Calu3 (cell line): ENCODE data around the gene WDR11. TPM values are rescaled to one million over a fixed set of nuclear protein-coding genes. Genes with fewer than 3 reads are reported as not detected.

Experiments
- BruUV-seq: library from RNA; stranded (reverse); fragments of 400-500 nt; replicated peaks from 2 replicates; lab custom pipeline; 2021; lab: Mats Ljungman, UMichigan
- CTCF ChIA-PET: fragments of 300-600 bp; sonication (Branson Sonifier 250); formaldehyde crosslinking; loops from one replicate; lab custom pipeline; 2022; ENCODE audit warnings: antibody characterized with exemption; lab: Charles Lee
- DNase-seq: peaks from one replicate; pipeline ENCODE4 v3.0.0; 2022
- H3K27ac Mint-ChIP-seq: one replicate; pipeline ENCODE4 v1.8.0; 2022; ENCODE audit warnings: mixed read lengths; ENCODE audit not compliant: unreplicated experiment
- H3K27me3 Mint-ChIP-seq: one replicate; pipeline ENCODE4 v1.8.0; 2022; ENCODE audit warnings: mixed read lengths; ENCODE audit not compliant: unreplicated experiment
- H3K36me3 Mint-ChIP-seq: one replicate; pipeline ENCODE4 v1.8.0; 2022; ENCODE audit warnings: mild to moderate bottlenecking, moderate library complexity, mixed read lengths; ENCODE audit not compliant: insufficient read depth, unreplicated experiment
- H3K4me1 Mint-ChIP-seq: one replicate; pipeline ENCODE4 v1.8.0; 2022; ENCODE audit warnings: mild to moderate bottlenecking, low read depth, mixed read lengths; ENCODE audit not compliant: unreplicated experiment
- H3K4me3 Mint-ChIP-seq: one replicate; pipeline ENCODE4 v1.8.0; 2022; ENCODE audit warnings: mild to moderate bottlenecking, low read depth, moderate library complexity, mixed read lengths; ENCODE audit not compliant: unreplicated experiment
- H3K9me3 Mint-ChIP-seq: one replicate; pipeline ENCODE4 v1.8.0; 2022; ENCODE audit warnings: low read depth, mixed read lengths; ENCODE audit not compliant: unreplicated experiment
- intact Hi-C: fragments of 100-400 bp; cut with micrococcal nuclease; formaldehyde crosslinking; loops from one replicate; pipeline ENCODE4 v1.10.0; 2022; ENCODE audit not compliant: unreplicated experiment
- total RNA-seq: library from RNA; stranded (reverse); gene quantifications from 2 replicates; pipeline ENCODE4 v1.2.3, GENCODE V29; 2022
- TF ChIP-seq, protein P1 (sequence below): fragments of 200-600 bp; IDR thresholded peaks from one replicate; pipeline ENCODE4 v1.8.0; 2022; ENCODE audit warnings: antibody characterized with exemption; ENCODE audit not compliant: unreplicated experiment

The WDR11 gene
- total RNA-seq, 1 experiment from 2014 or later = 33.5 TPM

DNA sequence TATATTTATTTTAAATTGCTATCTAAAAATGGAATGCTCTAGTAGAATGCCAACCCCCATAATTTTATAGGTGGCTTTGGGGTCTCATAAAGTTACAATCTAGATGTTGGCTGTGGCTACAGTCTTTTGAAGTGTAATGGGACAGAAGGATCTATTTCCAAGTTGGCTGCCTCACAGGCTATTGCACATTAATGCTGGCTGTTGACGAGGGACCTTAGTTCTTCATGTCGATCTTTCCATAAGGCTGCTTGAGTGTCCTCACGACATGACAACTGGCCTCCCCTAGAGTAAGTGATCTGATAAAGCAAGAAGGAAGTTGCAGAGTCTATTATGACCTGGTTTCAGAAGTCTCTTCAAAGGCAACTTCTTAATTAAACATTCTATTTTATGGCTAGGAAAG lies 36.3 kb downstream of the WDR11 start:
- Mint-ChIP-seq H3K9me3 (no peaks in the 10 kb centered on the region), H3K27me3 (no peaks in the 10 kb centered on the region), H3K36me3 (no peaks in the 10 kb centered on the region), H3K27ac (no peak overlapping the region), H3K4me3 (no peak overlapping the region), H3K4me1 (no peaks in the 10 kb centered on the region)
- intact Hi-C loops = no loop called here
- CTCF ChIA-PET = no interaction called here
- TF ChIP-seq, protein P1, sequence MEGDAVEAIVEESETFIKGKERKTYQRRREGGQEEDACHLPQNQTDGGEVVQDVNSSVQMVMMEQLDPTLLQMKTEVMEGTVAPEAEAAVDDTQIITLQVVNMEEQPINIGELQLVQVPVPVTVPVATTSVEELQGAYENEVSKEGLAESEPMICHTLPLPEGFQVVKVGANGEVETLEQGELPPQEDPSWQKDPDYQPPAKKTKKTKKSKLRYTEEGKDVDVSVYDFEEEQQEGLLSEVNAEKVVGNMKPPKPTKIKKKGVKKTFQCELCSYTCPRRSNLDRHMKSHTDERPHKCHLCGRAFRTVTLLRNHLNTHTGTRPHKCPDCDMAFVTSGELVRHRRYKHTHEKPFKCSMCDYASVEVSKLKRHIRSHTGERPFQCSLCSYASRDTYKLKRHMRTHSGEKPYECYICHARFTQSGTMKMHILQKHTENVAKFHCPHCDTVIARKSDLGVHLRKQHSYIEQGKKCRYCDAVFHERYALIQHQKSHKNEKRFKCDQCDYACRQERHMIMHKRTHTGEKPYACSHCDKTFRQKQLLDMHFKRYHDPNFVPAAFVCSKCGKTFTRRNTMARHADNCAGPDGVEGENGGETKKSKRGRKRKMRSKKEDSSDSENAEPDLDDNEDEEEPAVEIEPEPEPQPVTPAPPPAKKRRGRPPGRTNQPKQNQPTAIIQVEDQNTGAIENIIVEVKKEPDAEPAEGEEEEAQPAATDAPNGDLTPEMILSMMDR = no peak
- no peak for DNase-seq
- BruUV-seq = no TSS peak

DNA sequence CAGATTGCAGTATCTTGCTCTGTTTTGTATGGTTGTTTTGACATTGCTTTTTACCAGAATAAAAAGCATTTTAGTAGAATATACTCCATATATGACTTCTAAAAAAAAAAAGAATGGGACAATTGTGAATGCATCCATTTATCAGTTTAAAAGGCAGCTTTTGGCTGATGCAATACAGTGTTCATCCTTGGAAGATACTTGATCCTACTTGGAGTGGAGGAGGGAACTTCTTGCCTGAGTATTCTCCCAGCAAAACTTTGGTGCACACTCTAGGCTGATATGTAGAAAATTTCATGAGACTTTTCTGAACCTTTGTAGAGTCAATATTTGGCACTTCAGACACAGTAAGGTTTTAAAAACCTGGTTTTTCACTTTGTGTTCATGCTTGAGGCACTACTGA lies 40.2 kb downstream of the WDR11 start:
- H3K9me3 Mint-ChIP-seq = no peaks in the 10 kb centered on the region
- H3K27ac Mint-ChIP-seq = no peak overlapping the region
- CTCF ChIA-PET = no interaction called here
- H3K4me1 Mint-ChIP-seq = peaks cover 6% of the 10 kb centered on the region
- H3K36me3 Mint-ChIP-seq = peaks cover 5% of the 10 kb centered on the region
- no peaks in the 10 kb centered on the region for H3K27me3 Mint-ChIP-seq
- intact Hi-C loops = no loop called here
- H3K4me3 Mint-ChIP-seq = no peak overlapping the region
- DNase-seq = no peak
- TF ChIP-seq, protein P1 = no peak
- no TSS peak for BruUV-seq

GRCh38 chr10:120894556-120894955 lies 43.4 kb downstream of the WDR11 start:
- H3K36me3 Mint-ChIP-seq = peaks cover 10% of the 10 kb centered on the region

GRCh38 chr10:120897343-120897742 lies 46.2 kb downstream of the WDR11 start:
- H3K27ac Mint-ChIP-seq = peak overlapping the region; percentile 68
- H3K4me1 Mint-ChIP-seq = peaks cover 18% of the 10 kb centered on the region
- H3K27me3 Mint-ChIP-seq = no peaks in the 10 kb centered on the region
- TF ChIP-seq, protein P1 = no peak
- intact Hi-C loops = no loop called here
- peaks cover 10% of the 10 kb centered on the region for H3K36me3 Mint-ChIP-seq
- CTCF ChIA-PET = no interaction called here
- BruUV-seq = no TSS peak
- H3K9me3 Mint-ChIP-seq = no peaks in the 10 kb centered on the region
- no peak overlapping the region for H3K4me3 Mint-ChIP-seq
- DNase-seq = no peak

More at GRCh38 chr10:120894556-120894955, 43.4 kb downstream of the WDR11 start:
- BruUV-seq = no TSS peak
- intact Hi-C loops = no loop called here
- no peak overlapping the region for H3K4me3 Mint-ChIP-seq
- TF ChIP-seq, protein P1 = no peak
- DNase-seq = no peak
- CTCF ChIA-PET = no interaction called here
- no peaks in the 10 kb centered on the region for H3K9me3 Mint-ChIP-seq
- peaks cover 18% of the 10 kb centered on the region for H3K4me1 Mint-ChIP-seq
- no peaks in the 10 kb centered on the region for H3K27me3 Mint-ChIP-seq
- H3K27ac Mint-ChIP-seq = no peak overlapping the region
